D341Med (cell line): Measurements from ENCODE around the gene CCDC148.
"Not testable (repeated sequence)": the region's sequence is repeated elsewhere in the genome, so short reads cannot be mapped to it uniquely, and the experiment has no call there.

Experiments used
- DNase-seq: peaks from one replicate; pipeline ENCODE4 v3.0.0; 2012; ENCODE audit warnings: low spot score

Gene CCDC148

DNA sequence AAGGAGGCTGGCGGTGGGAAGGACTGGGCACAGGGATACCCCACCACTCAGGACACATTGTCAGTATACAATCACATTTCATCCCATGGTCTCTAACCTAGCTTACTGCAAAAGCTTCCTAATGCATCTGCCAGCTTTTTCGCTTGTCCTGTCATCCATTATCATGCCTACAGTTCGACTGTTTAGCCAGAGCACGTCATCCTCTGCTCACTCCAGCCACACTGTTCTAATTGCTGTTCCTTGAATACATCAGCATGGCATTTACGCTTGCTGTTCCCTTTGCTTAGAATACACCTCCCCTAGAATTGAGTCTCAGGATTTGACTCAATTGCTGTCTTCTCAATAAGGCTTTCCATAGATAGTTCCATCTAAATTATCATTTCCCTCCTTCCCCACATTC, 166.3 kb downstream of the CCDC148 start:
- DNase-seq = no peak

DNA sequence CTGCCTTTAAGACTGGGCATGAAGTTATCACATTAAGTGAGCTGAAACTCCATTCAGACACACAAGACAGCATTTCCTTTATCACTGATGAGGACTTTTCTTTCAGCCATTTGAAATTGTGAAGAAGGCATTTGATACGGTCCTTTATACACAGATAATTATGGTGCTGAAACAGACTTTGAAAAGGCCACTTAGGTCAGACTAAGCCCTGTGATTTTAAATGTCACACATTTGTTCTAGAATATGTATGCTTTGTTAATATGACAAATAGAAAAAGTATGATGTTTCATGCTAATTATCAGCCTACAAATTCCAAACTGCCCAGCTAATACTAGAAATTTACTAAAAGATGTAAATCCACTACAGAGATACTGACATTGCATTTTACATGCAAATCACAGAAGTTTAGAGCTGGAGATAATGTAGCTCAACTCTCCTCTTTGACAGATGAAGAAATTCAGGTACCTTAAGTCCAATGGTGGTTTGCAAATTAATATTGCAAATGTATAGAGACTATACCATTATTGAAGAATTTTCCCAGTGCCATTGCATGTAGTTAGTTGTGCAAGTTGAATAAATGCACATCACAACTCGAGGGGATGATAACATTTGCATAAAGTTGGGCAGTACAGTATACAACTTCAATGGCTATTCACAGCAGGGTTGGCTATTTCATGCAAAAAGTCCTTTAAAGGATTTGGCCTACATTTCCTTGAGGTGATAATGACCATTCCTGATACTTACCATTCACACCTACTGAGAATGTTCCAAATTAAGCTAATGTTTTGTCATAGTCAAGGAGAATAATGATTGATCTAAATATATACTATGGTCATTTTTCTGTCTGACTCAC, 179.7 kb downstream of the CCDC148 start:
- no peak for DNase-seq

DNA sequence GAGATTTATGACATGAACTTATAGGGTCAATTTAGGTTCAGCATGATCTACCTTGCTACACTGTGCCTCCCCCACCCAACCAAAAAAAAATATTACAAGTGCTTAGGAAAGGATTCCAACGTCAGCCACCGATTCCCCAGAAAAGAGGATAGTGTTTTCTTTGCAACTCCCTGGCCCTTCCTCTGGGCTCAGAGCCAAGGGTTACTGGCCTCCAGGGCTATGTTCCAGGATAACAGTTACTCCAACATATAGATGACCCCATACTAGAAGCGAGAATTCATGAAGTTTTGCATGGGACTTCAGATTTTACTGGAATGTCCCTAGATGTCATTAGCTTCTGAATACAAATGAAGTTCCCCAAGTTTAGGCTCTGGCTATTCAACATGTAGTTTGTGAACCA, 182.8 kb downstream of the CCDC148 start:
- no peak for DNase-seq

DNA sequence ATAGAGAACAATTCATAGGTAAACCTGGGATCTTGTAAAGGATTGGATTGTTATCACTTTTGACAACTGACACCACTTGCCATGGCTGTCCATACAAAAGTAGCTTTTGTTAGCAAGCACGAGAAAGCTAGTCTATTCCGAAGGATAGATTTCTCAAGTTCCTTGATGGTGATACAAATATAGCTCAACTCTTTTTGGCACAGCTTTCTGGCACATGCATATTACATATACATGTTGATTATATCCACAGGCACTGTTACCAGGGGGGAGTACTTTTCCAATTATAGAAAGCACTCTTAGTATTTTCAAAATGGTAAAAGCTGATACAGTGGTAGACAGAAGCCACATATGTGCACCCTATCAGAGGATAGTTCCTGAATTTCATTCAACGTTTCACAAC, 186.0 kb downstream of the CCDC148 start:
- no peak for DNase-seq

DNA sequence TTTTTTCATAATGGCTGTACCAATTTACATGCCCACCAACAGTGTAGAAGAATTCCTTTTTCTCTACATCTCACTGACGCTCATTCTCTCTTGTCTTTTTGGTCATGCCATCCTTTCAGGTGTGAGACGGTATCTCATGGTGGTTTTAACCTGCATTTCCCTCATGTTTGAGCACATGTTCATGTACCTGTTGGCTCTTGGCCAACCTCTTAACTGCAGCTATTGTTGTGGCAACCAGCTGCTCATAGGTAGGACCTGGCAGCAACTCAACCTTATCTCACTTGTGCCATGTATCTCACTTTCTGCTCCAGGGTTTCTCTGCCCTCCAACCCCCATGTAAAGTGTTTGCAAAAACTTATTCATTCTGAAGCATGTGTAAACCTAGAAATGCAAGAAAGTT, 187.4 kb downstream of the CCDC148 start:
- no peak for DNase-seq

DNA sequence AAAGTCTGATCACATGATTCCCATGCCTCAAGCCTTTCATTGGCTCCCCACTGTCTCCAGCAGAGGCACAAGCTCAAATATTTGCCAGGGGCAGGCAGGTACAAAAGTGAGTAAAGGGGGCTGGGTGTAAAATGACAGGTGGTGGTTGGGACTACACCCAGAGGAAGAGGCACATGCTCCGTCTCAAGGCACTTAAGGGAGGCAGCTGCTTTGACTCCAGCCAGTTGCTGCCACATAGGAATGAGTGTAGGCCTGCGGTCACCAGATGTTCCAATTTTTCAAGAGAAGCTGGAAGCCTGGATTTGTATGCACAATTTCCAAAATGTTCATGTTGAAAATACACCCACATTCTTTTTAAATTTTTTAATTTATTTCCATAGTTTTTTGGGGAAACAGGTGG, 190.4 kb downstream of the CCDC148 start:
- DNase-seq = no peak

DNA sequence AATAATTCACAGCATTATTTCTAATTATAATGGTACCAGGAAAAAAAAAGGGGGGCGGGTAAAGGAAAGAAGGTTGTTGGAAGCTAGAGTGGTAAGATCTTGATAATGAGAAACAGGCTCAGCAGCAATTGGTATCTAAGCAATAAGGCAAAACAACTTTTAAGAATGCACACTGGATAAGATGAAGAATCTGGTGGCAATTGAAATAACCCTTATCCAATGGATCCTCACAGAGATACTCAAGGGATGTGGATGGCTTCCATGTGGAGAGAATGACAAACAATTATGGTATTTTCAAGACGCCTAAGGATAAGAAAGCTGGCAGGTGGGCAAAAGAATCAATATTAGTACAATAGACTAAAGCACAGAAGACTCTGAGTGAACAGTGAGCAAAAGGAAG, 201.3 kb downstream of the CCDC148 start:
- DNase-seq = no peak

DNA sequence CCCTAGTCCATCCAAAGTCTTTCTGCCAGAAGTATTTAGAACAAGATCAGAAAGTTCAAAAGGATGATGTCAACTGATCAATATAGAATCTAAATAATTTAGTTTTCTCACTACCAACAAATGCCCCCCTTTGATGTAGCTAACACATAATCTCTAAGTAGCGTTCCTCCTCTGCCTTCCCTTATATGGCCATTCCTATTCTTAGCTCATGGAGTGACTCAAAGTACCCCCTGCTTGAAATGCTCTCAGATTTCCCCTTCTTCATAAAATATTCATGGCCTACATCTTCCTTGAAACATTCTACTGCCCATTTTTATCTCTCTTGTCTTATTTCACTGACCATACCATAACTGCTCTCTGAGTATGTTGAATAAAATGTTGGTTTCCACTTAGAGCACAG, 203.4 kb downstream of the CCDC148 start:
- DNase-seq = no peak

DNA sequence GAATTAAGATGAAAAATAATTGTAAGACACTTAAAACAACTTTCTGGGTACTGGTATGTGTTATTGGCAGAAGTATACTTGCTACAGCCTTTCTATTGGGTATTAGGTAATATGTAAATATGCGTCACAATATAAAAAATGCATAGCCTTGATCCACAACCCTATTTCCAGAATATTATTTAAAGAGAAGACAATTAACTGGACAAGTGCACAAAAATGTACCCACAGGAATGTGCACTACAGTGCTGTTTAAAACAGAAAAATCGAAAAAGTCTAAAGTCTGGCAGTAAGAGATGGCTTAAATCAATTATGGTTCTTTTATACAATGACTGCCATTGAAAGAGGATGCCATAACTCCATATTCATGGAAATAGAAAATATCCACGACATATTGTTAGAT, 205.2 kb downstream of the CCDC148 start:
- DNase-seq = no peak

DNA sequence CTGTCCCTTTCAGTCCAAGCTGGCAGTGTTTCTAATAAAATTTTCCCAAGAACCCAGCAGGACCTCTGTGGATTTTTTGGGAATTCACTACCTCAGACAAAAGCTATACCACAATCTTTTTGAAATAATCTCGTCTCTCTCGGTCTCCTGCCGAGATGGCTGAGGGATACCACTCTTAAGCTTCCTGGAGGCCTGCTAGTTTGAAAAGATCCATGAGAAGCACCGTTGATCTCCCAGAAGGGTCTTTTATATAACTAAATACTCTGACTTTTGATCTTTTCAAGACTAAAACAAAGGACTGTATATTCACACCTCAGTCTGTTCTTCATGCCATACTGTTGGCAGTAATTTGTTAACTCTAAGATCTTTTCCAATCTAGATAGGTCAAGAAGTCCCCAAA, 213.2 kb downstream of the CCDC148 start:
- no peak for DNase-seq

DNA sequence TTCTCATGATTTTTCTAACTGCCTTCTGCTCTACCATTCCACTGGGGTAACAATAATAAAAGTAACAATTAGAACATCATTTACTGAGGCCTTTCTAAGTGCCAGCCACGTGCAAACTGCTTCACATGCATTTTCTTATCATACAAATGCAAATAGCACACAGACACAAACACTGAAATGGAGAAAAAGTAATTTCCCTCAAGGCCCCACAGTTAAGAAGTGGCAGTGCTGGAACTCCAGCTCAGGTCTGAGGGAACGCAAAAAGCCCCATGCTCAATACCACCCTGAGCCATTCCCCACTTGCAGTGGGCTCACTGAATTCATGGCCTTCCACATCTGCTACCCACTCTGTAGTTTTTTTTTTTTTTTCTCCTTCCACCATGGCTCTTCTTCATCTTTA, 214.3 kb downstream of the CCDC148 start:
- no peak for DNase-seq

DNA sequence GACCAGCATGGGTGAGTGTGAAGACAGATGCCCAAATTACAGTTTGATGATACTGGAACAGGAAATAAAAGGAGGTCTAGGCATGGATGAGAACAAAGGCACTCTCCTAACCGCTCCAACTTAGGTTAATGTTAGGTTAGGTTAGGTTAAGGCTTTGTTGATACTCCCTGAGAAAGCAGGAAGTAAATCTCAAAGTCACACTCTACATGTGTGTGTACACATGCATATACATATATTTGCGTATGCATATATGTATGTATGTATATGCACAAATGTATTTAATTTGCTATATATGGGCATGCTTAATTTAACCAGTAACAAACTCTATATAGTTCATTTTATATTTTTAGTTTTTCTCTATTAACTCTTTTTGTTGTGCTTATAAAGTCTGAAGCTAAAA, 215.6 kb downstream of the CCDC148 start:
- DNase-seq = no peak

DNA sequence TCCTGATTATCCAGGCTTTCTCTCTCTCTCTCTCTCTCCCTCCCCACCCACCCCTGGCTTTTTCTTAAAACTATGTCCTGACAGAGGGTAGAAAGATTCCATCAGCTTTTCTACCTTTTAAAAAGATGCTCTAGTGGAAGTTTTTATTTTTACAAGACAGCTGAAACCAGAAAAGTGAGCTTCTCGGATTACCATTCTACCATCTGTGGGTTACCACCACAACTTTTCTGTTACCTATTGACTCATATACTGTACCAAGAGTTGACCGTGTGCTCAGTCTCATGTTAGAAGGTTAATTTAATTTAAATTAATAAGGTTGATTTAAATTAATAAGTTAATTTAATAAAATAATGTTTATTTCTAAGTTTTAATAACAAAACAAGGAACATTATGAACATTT, 217.3 kb downstream of the CCDC148 start:
- no peak for DNase-seq

DNA sequence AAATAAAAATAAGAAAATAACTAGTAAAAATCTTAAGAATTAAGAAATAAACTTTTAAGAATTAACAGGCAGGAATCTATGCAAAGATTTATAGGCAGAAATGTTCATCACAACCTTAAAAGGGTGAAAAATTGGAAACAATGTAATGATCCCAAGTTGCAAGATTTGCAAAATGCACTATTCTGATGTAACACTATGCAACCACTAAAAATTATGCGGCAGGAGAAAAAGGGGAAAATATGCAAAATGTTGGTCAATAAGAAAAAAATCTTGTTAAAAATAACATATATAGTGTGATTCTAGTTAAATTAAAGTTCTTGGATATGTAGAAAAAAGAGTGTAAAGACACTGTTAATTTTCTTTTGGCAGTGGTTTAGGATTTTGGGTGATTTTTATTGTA, 222.1 kb downstream of the CCDC148 start:
- no peak for DNase-seq

DNA sequence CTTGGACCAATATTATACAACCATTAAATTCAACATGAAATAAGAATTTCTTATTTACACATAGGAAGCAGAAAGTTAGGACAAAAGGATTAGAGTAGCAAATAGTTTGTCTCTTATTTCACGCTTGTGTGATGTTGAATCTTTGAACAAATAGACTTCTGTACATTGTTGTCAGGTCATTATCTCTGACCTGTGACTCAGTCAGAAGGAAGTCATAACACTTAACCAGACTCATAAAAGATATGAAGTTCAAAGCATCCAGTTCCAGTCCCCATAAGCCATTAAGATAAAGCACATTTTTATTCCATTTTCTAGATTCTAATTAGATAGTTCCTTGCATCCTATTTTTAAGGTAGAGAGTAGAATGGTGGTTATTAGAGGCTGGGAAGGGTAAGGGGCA, 224.1 kb downstream of the CCDC148 start:
- DNase-seq = no peak

DNA sequence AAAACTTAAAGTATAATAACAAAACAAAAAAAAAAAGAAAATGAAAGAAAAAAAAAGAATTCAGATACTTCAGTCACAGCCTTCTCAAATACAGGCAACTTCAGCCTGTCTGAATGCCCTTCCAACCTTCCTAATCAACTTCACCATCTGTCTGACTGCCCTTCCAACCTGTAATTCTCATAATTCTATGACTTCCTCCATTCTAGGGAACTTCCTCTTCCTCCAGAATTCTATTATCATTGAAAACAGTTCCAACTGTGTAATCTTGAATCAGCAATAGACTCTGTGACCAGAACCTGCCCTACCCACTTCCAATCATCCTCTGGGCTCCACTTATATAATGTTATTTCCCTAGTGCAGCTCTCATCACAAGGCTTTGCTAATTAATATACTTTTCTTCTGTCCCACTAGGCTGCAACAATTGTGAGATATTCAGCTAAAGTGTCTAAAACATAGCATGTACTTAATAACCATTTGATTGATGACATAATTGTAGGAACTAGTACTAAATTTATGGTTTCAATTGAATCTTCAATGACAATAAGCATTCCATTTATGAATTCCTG, 227.5 kb downstream of the CCDC148 start:
- DNase-seq = no peak

DNA sequence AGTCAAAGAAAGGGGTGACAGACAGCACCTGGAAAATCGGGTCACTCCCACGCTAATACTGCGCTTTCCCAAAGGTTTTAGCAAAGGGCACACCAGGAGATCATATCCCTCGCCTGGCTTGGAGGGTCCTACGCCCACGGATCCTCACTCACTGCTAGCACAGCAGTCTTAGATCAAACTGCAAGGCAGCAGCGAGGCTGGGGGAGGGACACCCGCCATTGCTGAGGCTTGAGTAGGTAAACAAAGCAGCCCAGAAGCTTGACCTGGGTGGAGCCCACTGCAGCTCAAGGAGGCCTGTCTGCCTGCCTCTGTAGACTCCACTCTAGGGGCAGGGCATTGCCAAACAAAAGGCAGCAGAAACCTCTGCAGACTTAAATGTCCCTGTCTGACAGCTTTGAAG, 233.5 kb downstream of the CCDC148 start:
- DNase-seq = not testable (repeated sequence)

DNA sequence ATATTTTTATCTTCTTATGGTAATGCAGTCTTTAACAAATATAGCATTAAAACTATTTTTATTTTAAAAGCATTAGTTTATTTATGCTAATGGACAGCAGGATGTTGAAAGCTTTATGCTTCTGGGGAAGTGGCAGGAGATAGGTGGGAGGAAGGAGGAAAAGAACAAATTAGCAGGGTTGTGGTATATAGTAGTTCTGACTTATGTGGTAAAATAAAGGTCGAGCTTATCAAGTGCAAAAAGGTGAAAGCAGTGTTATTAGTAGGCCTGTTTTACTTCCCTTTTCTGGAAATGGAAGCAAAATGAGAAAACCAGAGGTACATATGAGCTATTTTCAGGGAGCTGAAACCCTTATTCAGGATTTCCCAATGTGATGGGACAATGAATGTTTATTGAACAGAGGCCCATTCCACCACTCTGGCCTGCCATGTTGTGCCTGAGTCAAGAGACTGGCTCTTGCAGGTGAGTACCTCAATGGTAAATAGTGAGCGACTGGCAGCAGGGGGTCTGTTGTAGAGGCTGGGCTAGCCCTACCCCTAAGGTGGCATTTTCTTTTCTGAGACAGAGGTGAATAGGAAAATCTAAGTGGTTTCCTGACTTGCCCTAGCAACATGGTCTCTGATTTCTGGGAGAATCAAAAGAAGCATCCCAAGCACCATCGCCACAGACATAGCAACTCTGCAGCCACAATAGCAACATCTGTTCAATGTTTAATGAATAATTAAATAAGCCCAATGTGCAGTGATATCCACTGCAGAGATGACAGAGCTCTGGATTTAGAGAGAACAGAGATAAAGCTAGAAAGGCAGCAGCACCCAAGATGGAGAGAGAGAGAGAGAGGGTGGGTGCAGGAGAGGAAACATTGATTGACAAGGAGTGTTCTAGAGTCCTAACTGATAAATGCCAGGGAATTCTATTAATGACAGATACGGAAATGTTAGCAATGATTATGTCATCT, 235.2 kb downstream of the CCDC148 start:
- DNase-seq = no peak

DNA sequence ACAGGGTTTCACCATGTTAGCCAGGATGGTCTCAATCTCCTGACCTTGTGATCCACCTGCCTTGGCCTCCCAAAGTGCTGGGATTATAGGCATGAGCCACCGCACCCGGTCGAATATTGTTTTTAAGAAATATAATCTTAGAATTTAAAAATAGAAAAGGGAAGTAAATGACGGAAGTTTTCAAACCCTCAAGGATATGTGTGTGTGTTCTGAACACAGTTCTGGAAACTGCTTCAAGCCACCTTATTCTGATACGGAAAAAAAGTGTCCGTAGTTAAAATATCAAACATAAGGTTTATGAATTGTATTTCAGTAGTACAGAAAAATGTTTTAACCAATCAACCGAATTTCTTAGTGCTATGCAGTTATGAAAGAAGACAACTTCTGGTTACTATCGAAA, 239.0 kb downstream of the CCDC148 start:
- no peak for DNase-seq

DNA sequence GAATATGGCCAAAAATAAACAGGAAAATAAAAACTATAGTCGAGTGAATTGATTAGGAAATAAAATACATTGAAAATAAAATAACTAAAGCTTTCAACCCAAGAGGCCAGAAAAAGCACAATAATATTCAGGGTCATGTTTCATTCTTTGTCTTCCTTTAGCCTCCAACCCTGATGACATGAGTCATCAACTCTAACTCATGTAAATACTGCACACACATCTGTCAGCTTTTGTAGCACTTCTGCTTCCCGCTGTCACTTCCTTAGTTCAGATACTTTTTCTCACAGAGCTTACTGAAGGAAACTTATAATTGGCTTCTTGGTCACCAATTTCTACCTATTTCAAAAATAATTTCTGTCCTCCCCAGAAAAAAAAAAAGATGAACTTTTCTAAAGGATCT, 242.1 kb downstream of the CCDC148 start:
- DNase-seq = no peak

DNA sequence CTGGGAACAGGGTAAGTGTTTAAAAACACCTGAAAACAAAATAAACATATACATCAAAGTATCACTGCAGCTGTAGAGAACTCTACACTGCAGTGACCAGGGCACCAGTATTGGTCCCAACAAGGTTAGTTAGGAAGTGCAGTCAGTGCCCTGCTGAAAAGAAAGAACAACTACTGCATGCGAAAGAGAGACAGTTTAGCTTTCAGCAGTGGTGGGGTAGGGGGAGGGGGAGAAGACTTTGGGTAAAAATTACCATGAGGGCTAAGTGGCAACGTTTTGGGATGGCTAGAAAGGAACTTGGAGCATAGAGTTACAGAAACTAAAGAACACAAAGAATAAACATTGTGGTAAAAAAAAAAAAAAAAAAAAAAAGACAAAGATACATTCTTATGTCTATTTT, 242.8 kb downstream of the CCDC148 start:
- no peak for DNase-seq

DNA sequence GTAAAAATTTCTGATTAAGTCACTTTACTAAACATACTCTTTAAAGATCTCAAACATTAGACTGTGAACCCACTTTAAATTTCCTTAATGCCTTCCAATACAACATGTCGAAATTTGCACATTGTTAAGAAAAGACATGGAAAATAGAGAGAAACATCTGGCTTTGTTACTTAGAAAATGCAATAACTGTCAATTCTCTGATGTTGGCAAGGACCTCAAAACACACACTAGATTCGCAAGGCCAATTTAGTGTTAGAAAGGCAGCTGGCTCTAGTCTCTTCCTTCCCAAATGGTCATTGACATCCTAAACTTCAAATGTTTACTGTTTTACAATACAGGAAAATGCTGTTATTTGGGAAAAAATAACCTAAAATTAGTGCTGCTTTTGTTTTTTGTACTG, 244.3 kb downstream of the CCDC148 start:
- DNase-seq = no peak

DNA sequence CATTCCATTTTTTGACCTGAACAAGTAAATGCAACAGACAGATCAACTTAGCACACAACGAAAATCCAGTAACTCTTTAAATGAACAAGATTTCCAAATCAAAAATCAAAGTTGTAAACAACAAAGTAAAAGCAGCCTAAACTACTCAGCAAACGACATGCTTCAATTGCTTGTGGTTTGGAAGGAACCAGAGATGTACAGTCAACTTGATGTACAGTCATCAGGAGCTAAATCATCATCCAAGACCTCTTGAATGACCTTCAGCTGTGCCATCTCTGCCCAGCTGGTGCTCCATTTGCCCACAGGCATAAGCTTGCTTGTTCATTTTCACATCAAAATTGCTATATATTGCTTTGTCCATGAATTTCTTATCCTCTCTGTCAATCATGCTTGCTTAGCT, 245.1 kb downstream of the CCDC148 start:
- no peak for DNase-seq
